Measurements from ENCODE around the gene SAFB.
A peak's percentile ranks its signal among the peaks of the same experiment; 100 is the strongest.

SAFB gene

GRCh38 chr19:5627395-5627904, 4.6 kb downstream of the SAFB start:
- DNase-seq (ENCODE audit: low spot score), result peak; percentile 14

- no peak for DNase-seq (ENCODE audit: low spot score)
Observed at GRCh38 chr19:5628461-5628860, 5.6 kb downstream of the SAFB start.

GRCh38 chr19:5628919-5629481, 6.1 kb downstream of the SAFB start:
- no peak for DNase-seq (ENCODE audit: low spot score)

GRCh38 chr19:5631567-5632240, 8.8 kb downstream of the SAFB start:
- no peak for DNase-seq (ENCODE audit: low spot score)

GRCh38 chr19:5632241-5632612, 9.3 kb downstream of the SAFB start:
- DNase-seq (ENCODE audit: low spot score), result no peak

GRCh38 chr19:5632657-5633056, 9.8 kb downstream of the SAFB start:
- no peak for DNase-seq (ENCODE audit: low spot score)

DNA sequence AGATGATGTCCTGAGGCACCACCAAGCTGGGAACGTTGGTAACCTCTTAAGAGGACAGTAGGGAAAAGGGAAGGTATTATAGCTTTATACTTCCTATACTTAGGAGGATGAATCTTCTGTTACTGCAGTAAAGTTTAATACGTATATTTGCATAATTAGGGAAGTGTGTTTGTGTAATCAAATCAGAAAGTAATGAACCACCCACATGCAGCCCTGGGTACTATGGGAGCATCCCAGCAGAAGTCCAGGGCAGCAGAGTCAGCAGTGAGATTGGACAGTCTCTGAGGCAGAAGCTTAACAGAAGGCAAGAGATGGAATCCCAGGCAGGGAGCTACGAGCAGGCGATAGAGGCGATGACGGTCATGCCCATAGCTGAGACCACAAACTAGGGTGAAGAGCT, 12.5 kb downstream of the SAFB start:
- no peak for DNase-seq (ENCODE audit: low spot score)

DNA sequence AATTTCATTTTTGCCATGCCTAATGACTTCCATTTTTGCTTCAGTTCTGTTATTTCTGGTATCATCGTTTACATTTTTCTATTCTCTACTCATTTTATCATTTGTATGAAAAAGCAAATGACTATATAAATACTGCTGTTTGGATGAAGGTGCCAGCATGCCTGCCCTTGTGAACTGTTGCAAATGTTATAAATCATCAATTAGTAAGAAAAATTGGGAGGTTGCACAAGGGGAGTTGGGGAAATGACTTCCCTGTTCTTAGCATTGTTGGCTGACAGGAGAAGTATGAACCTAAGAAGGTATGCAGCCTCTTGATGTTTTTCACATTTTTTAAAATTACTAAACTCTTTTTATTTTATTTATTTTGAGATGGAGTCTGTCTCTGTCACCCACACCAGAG, 15.1 kb downstream of the SAFB start:
- DNase-seq (ENCODE audit: low spot score), result no peak

GRCh38 chr19:5641171-5641570, 18.3 kb downstream of the SAFB start:
- no peak for DNase-seq (ENCODE audit: low spot score)

- no peak for DNase-seq (ENCODE audit: low spot score)
Observed at GRCh38 chr19:5642204-5642603, 19.3 kb downstream of the SAFB start.

GRCh38 chr19:5643060-5643459, 20.2 kb downstream of the SAFB start:
- DNase-seq (ENCODE audit: low spot score), result no peak

- DNase-seq (ENCODE audit: low spot score), result no peak
Observed at GRCh38 chr19:5644037-5644436, 21.2 kb downstream of the SAFB start.

DNA sequence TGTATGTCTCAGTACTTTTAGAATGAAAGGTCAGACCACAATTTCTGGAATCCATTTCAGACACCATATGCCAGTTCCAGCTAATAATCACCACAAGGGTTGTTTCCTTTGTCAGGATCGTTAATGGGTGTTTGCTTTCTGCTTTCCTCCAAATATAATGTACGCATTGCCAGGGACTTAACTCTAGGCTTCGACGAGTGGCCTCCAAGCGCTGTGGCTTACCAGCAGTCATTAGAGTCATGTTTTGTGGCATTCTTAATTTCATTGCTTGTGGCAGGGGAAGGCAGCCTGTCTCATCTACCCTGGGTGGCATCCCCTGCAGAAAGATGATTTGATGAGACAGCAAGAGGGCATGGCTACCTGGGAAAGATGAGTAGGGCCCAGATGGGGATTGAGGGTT, 22.5 kb downstream of the SAFB start:
- no peak for DNase-seq (ENCODE audit: low spot score)

GRCh38 chr19:5646703-5647102, 23.8 kb downstream of the SAFB start:
- no peak for DNase-seq (ENCODE audit: low spot score)

DNA sequence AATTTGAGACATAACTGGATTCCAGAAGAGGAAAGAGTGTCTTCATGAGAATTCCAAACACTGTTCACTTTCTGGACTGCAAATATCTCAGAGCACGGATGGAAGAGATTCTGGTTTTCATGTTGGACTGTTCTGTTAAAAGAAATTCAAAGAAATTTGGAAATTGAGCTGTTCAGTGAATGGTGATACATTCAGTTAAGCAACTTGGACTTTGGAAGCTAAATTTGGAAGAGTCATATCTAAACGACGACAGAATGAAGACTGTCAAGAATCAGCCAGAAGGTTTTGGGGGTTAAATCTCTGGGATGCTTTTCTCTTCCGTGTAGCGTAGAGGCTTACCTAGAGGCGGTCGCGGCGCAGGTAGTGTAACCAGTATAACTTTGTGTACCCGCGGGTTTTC, 25.6 kb downstream of the SAFB start:
- DNase-seq (ENCODE audit: low spot score), result no peak

DNA sequence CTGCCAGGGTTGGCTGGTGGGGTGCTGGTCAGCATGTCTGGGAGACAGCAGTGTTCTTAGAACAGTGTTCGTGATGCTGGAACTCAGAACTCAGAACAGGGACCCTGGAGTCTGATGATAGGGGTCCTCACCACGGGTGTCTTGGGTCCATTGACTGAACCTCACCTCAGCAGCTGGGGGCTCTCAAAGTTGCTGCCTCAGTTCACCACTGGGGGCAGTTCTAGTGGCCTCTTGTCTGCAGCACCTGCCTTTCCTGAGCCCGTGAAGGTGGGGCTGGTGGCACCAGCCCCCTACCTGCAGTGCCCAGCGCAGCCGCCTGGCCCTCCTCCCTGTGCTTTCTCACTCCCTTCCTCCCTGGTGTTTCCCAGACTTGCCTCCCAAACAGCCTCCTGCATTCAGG, 28.5 kb downstream of the SAFB start:
- DNase-seq (ENCODE audit: low spot score), result no peak

- DNase-seq (ENCODE audit: low spot score), result no peak
Observed at GRCh38 chr19:5652261-5652660, 29.4 kb downstream of the SAFB start.

DNA sequence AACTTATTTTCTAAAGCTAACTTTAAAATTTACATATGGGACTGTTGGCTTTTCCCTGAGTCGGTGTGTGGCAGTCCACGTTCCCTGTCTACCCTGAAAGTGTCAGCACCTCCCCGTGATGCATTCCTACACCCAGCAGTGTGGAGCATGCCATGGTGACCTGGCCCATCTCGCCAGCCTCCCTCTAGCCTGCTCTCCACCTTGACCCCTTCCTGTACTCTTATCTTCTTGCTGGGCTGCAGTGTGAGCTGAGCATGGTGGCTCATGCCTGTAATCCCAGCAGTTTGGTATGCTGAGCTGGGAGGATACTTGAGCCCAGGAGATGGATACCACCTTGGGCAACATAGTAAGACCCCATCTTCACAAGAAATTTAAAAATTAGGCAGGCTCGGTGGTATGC, 32.0 kb downstream of the SAFB start:
- no peak for DNase-seq (ENCODE audit: low spot score)

DNA sequence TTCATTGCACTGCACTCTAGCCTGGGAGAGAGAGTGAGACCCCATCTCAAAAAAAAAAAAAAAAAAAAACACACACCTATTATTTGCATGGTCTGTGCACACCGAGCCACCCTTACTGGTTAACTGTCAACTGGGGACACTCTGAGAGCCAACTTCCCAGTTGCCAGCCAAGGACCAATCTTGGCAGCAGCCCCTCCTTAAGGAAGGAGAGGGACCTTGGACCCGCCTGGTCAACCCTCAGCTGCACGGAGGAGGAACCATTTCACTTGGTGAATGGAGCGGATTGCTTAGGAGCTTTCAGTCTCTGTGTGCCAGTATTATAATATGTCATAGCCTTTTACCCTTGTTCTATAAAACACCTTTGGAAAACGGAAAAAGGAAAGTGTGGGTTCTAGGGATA, 32.5 kb downstream of the SAFB start:
- no peak for DNase-seq (ENCODE audit: low spot score)

DNA sequence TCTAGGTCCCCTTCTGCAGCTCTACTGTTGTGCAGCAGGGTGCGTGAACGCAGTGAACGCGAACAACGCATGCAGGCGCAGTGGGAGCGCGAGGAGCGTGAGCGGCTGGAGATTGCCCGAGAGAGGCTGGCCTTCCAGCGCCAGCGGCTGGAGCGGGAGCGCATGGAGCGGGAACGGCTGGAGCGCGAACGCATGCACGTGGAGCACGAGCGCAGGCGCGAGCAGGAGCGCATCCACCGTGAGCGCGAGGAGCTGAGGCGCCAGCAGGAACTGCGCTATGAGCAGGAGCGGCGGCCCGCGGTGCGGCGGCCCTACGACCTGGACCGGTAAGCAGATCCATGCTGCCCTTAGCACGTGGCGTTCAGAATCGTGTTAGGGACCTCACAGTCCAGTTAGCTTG, 38.6 kb downstream of the SAFB start:
- DNase-seq (ENCODE audit: low spot score), result no peak

GRCh38 chr19:5663904-5664303, 41.0 kb downstream of the SAFB start:
- DNase-seq (ENCODE audit: low spot score), result no peak

DNA sequence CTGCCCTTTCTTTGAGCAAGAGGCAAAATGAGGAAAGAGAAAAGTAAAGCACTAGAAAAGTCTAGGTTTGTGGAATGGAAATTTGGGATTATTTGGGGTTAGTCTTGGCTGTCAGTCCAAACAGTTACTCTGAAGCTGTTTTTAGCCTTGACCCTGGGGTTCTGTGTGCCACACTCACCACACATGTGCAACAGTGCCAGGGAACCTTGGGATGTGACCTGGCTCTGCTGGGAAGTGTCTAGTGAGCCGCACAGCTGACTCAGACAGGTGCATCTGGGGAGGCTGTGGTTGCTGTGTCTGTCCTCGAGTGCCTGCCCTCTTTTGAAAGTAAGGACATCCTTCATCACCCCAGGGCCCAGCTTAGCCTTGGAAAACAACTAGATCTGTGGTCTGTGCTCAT, 41.6 kb downstream of the SAFB start:
- DNase-seq (ENCODE audit: low spot score), result no peak

GRCh38 chr19:5665781-5666513, 43.1 kb downstream of the SAFB start:
- DNase-seq (ENCODE audit: low spot score), result no peak
